Measurements from ENCODE around the gene HYAL2.

The HYAL2 gene

DNA sequence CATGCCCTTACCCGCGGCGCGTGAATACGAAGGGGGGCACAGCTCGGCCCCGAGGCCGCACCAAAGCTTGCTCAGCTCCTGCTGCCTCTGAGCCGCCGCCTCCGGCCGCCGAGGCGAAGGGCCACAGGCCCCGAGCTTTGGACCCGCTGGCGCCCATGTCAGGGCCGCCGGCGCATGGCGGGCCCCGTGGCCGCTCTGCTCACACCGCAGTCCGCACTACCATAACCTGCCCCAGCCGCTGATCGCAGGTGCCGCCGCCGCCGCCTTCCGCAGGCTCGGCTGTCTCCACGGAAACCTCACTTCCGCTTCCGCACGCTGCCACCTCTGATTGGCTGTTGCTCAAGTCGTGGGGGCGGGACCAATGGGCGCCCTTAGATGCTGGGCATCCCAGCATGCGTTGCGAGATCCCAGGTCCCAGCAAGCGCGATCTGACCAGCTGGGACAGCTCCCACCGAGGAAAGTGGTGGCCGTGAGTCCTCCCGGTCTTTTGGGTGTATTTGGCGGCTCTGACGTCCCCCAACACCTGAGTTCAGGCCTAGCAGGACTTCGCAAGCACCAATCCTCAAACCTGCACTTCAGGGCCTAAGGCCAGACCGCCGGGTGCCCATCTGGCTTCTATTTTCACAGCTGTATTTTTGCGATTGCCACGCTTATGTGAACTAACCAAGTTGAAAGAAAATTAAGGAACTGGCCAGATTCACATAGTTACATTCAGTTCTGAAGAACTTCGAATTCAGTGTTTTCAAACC lies 5.6 kb upstream of the HYAL2 start, which contains the start of gene TUSC2:
Gene TUSC2 (minus strand): TSS at position 281 of the 749 bp plus-strand sequence. CDS start 124 bp downstream, at position 157.
- TF ChIP-seq, protein P1, sequence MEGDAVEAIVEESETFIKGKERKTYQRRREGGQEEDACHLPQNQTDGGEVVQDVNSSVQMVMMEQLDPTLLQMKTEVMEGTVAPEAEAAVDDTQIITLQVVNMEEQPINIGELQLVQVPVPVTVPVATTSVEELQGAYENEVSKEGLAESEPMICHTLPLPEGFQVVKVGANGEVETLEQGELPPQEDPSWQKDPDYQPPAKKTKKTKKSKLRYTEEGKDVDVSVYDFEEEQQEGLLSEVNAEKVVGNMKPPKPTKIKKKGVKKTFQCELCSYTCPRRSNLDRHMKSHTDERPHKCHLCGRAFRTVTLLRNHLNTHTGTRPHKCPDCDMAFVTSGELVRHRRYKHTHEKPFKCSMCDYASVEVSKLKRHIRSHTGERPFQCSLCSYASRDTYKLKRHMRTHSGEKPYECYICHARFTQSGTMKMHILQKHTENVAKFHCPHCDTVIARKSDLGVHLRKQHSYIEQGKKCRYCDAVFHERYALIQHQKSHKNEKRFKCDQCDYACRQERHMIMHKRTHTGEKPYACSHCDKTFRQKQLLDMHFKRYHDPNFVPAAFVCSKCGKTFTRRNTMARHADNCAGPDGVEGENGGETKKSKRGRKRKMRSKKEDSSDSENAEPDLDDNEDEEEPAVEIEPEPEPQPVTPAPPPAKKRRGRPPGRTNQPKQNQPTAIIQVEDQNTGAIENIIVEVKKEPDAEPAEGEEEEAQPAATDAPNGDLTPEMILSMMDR (IDR thresholded peaks at IDR 0.05; ENCODE audit: low read depth, low read length): no peak
- DNase-seq (ENCODE audit: extremely low read depth, low read depth): peak; percentile 84

GRCh38 chr3:50327129-50327528 lies 4.6 kb upstream of the HYAL2 start:
- TF ChIP-seq, protein P1 (IDR thresholded peaks at IDR 0.05; ENCODE audit: low read depth, low read length): no peak
- no peak for DNase-seq (ENCODE audit: extremely low read depth, low read depth)

DNA sequence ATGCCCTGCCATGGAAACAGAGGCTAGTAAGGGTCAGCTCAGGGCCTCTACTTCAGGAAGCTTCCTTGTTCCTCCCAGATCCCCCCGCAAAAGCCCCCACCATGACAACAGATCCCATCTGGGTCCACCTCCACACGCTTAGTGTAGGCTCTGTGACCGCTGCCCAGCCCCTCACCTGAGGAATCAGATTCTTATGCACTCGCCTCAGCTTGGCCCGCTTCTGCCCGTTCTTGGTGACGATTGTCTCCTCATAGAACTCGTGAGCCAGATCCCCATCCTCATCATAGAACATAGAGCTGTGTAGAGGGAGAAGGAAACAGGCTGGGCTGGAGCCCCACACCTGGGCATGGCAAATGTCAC lies 3.6 kb upstream of the HYAL2 start:
- TF ChIP-seq, protein P1 (IDR thresholded peaks at IDR 0.05; ENCODE audit: low read depth, low read length): no peak
- DNase-seq (ENCODE audit: extremely low read depth, low read depth): no peak

DNA sequence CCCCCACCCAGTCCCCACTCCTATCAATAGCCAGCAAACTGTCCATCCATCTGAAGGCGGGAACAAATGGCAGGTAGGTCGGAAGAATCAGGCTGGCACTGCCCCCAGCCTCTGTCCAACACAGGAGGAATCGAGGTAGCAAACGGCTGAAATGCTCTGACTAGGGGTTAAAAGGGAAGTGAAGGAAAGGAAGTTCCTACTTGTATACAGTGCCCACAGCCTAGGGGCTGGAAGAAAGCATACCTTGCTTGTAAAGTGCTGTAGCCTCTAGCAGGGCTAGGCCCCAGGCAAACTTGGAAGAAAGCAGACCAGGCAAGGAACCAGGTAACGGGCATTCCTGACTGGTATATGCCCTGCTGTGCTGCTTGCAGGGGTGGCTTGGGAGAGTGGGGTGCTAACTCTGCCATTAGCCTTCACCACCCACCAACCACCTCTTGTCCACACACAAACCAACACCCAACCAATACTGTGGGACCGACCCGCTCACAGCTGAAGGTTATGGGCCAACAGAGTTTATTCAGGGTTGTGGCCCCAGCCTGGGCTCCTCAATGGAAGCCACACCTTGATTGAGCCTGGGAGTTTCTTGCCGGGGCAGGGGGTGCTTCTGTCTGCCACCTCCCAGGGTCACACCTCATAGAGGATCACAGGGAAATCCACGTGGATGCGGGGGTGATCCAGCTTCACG lies 3.1 kb upstream of the HYAL2 start:
- DNase-seq (ENCODE audit: extremely low read depth, low read depth): no peak
- TF ChIP-seq, protein P1 (IDR thresholded peaks at IDR 0.05; ENCODE audit: low read depth, low read length): no peak

GRCh38 chr3:50325113-50325480 lies 2.6 kb upstream of the HYAL2 start:
- TF ChIP-seq, protein P1 (IDR thresholded peaks at IDR 0.05; ENCODE audit: low read depth, low read length): no peak
- no peak for DNase-seq (ENCODE audit: extremely low read depth, low read depth)

- TF ChIP-seq, protein P1 (IDR thresholded peaks at IDR 0.05; ENCODE audit: low read depth, low read length): peak; percentile 88
- no peak for DNase-seq (ENCODE audit: extremely low read depth, low read depth)
Measured at GRCh38 chr3:50324351-50325112, 2.0 kb upstream of the HYAL2 start.
